Thyroid gland (tissue), 4 donors: Measurements from ENCODE around the gene NAE1.

Experiments
- POLR2A ChIP-seq, 2 donors: fragments of 450-650 bp; IDR thresholded peaks; one replicate each; pipeline ENCODE4 v1.6.1; 2017; ENCODE audit warnings: antibody characterized with exemption in 2 of 2, mild to moderate bottlenecking in 2 of 2, moderate library complexity in 1 of 2
- TF ChIP-seq, protein P1 (sequence below), 6 experiments: fragments of 200-600 bp in 3 of 6; fragments of 450-650 bp in 3 of 6; sonication (generic) in 3 of 6; IDR thresholded peaks; one replicate each; pipeline ENCODE4 v1.5.1; 2016 to 2019; ENCODE audit warnings: antibody characterized with exemption in 6 of 6, mild to moderate bottlenecking in 2 of 6, inconsistent platforms in 1 of 6, moderate library complexity in 1 of 6

DNA sequence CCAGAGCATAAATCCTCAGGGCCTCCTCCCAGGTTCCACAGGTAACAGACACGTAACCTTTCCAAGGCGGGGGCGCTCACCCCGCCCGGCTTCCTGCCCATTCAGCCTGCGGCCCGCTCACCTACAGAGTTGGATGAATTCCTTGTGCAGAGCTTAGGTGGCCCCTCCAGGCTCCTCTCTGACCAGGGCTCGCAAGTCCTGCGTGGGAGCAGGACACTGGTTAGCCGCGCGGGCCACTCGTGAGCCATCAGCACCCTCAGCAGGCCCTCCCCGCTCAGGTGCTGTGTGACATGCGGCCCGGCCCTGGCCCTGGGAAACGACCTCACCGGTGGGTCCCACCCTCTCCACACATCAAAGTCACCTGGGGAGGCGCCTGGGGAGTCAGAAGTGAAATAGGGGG lies 29.9 kb downstream of the NAE1 start:
- TF ChIP-seq, protein P1, sequence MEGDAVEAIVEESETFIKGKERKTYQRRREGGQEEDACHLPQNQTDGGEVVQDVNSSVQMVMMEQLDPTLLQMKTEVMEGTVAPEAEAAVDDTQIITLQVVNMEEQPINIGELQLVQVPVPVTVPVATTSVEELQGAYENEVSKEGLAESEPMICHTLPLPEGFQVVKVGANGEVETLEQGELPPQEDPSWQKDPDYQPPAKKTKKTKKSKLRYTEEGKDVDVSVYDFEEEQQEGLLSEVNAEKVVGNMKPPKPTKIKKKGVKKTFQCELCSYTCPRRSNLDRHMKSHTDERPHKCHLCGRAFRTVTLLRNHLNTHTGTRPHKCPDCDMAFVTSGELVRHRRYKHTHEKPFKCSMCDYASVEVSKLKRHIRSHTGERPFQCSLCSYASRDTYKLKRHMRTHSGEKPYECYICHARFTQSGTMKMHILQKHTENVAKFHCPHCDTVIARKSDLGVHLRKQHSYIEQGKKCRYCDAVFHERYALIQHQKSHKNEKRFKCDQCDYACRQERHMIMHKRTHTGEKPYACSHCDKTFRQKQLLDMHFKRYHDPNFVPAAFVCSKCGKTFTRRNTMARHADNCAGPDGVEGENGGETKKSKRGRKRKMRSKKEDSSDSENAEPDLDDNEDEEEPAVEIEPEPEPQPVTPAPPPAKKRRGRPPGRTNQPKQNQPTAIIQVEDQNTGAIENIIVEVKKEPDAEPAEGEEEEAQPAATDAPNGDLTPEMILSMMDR (IDR thresholded peaks at IDR 0.05) = no peak
- no peak for TF ChIP-seq POLR2A (IDR thresholded peaks at IDR 0.05)
